ENCODE measurements around the gene SEC24B. TPM values are rescaled to one million over a fixed set of nuclear protein-coding genes. Genes with fewer than 3 reads are reported as not detected.
A peak's percentile ranks its signal among the peaks of the same experiment; 100 is the strongest.

The SEC24B gene
- total RNA-seq, 1 experiment from 2014 or later: 27.1 TPM

DNA sequence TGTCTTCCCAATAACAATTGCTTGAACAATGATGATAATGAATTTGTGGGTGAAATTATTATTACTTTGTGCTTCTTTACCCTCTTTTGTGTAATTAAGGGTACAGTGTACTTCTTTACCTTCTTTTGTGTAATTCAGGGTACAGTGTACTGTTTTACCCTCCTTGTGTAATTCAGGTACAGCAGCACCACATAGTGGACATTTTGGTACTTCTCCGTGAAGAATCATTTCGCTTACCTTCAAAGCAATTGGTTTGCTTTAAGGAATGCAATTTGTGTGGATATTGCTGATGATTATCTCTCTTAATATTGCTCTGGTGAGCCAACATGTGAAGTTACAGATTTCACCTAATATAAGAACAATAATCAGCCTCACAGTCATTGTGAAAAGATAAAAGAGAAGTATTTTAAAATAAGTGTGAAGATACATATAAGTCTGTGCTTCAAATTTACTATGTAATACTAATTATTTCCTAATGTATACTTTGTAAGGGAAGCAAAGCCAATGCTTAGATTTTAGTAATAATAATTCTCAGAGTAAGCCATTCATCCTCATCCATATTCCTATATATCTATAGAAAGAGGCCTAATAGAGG, 27.2 kb upstream of the SEC24B start:
- no CpG with 5 or more reads among the region's 2 CpGs for WGBS (ENCODE audit: extremely low coverage, insufficient read length, low lambda C conversion rate)
- H4K20me1 ChIP-seq (ENCODE audit: control insufficient read depth, insufficient read depth, insufficient read length): no peaks in the 10 kb centered on the region

More for the DNA sequence above, 27.2 kb upstream of the SEC24B start:
- Mint-ChIP-seq H3K9me3 (no peaks in the 10 kb centered on the region), H3K27me3 (ENCODE audit: low read depth) (no peaks in the 10 kb centered on the region), H3K27ac (no peak overlapping the region), H3K4me1 (peaks cover 18 to 35% of the 10 kb centered on the region in 2 experiments), H3K4me3 (no peak overlapping the region), H3K36me3 (ENCODE audit: insufficient read depth in 1 of 3, low read depth in 3 of 3) (no peaks in the 10 kb centered on the region)
- no peaks in the 10 kb centered on the region for H3K79me1 ChIP-seq (ENCODE audit: insufficient read depth, low read depth, low read length, poor library complexity, severe bottlenecking)
- H3K27me3 ChIP-seq (ENCODE audit: insufficient read depth, low read length): no peaks in the 10 kb centered on the region
- no peak overlapping the region for H3T11ph ChIP-seq (ENCODE audit: low read length)
- H3K14ac ChIP-seq (ENCODE audit: insufficient read depth, low read length): no peak overlapping the region
- H3K27ac ChIP-seq (ENCODE audit: insufficient read length, low read depth, low read length): no peak overlapping the region
- H3K23ac ChIP-seq (ENCODE audit: insufficient read length, low read depth, low read length): no peak overlapping the region
- H3K56ac ChIP-seq (ENCODE audit: insufficient read length, low read depth, low read length): no peak overlapping the region
- H2BK15ac ChIP-seq (ENCODE audit: low read depth, low read length): no peak overlapping the region
- no peaks in the 10 kb centered on the region for H3K23me2 ChIP-seq (ENCODE audit: insufficient read length, low read depth, low read length, poor library complexity, severe bottlenecking)
- H3K79me2 ChIP-seq (ENCODE audit: insufficient read depth, low read length): no peaks in the 10 kb centered on the region
- no peak overlapping the region for H2BK5ac ChIP-seq (ENCODE audit: insufficient read length, low read length)
- TF ChIP-seq, protein P1, sequence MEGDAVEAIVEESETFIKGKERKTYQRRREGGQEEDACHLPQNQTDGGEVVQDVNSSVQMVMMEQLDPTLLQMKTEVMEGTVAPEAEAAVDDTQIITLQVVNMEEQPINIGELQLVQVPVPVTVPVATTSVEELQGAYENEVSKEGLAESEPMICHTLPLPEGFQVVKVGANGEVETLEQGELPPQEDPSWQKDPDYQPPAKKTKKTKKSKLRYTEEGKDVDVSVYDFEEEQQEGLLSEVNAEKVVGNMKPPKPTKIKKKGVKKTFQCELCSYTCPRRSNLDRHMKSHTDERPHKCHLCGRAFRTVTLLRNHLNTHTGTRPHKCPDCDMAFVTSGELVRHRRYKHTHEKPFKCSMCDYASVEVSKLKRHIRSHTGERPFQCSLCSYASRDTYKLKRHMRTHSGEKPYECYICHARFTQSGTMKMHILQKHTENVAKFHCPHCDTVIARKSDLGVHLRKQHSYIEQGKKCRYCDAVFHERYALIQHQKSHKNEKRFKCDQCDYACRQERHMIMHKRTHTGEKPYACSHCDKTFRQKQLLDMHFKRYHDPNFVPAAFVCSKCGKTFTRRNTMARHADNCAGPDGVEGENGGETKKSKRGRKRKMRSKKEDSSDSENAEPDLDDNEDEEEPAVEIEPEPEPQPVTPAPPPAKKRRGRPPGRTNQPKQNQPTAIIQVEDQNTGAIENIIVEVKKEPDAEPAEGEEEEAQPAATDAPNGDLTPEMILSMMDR (conservative IDR thresholded peaks at IDR 0.05): peak; percentile 85
- H2BK12ac ChIP-seq (ENCODE audit: insufficient read length, low read depth, low read length): no peak overlapping the region
- no peak overlapping the region for H4K91ac ChIP-seq (ENCODE audit: insufficient read length, low read depth, low read length)
- H3K4me1 ChIP-seq (ENCODE audit: insufficient read depth, low read length): peaks cover 7% of the 10 kb centered on the region
- H3K4ac ChIP-seq (ENCODE audit: low read depth, low read length): no peak overlapping the region
- no peak overlapping the region for H4K5ac ChIP-seq (ENCODE audit: insufficient read length, low read depth, low read length)
- no peak overlapping the region for H2BK120ac ChIP-seq (ENCODE audit: low read depth, low read length, poor library complexity, severe bottlenecking)
- H4K8ac ChIP-seq (replicated peaks; ENCODE audit: insufficient read length, low read depth, low read length): no peak overlapping the region
- H3K4me2 ChIP-seq (ENCODE audit: insufficient read depth, insufficient read length, low read length): no peak overlapping the region
- H2AFZ ChIP-seq (ENCODE audit: low read length): no peak overlapping the region
- H2BK20ac ChIP-seq (ENCODE audit: low read depth, low read length, poor library complexity, severe bottlenecking): no peak overlapping the region
- no peak overlapping the region for H3K18ac ChIP-seq (ENCODE audit: insufficient read length, low read depth, low read length)
- H3K9ac ChIP-seq (ENCODE audit: extremely low read depth, insufficient read length, low read length): no peak overlapping the region
- H2AK5ac ChIP-seq (ENCODE audit: insufficient read length, low read length): no peak overlapping the region
- no peaks in the 10 kb centered on the region for H3K9me3 ChIP-seq (ENCODE audit: control insufficient read depth, low read depth, low read length)
- no peak for DNase-seq

Measured in H9 (cell line).